ENCODE results near the gene RNASE13.
A peak's percentile ranks its signal among the peaks of the same experiment; 100 is the strongest.

Gene RNASE13

GRCh38 chr14:21032326-21033132 lies 2.1 kb downstream of the RNASE13 start:
- Histone ChIP-seq H3K4me1 (ENCODE audit: control insufficient read depth, insufficient read depth, low read length) (no peaks in the 10 kb centered on the region), H3K4me3 (ENCODE audit: low read depth, low read length) (no peak overlapping the region), H3K9me3 (ENCODE audit: control insufficient read depth, insufficient read depth, low read depth, low read length) (no peaks in the 10 kb centered on the region), H3K27ac (ENCODE audit: extremely low read depth, low read depth, low read length) (no peak overlapping the region), H3K36me3 (ENCODE audit: control insufficient read depth in 2 of 2, insufficient read depth in 1 of 2, low read length in 2 of 2) (no peaks in the 10 kb centered on the region)
- TF ChIP-seq ZNF529 (tag by site-specific recombination; IDR thresholded peaks at IDR 0.05; ENCODE audit: insufficient replicate concordance) (peak; percentile 96), ZNF768 (tag by site-specific recombination; IDR thresholded peaks at IDR 0.05) (no peak)
- ChIA-PET POLR2A (interaction anchor here (1.6 kb wide), 1 partner anchor 13 kb away, joined by 3 read pairs; no protein-coding TSS in a partner anchor), CTCF (interaction anchor here (0.7 to 5.2 kb wide), 7 partner anchors 8 to 72 kb away, joined by 3 to 35 read pairs (median 3); no protein-coding TSS in a partner anchor)

- Histone ChIP-seq H3K27ac (ENCODE audit: extremely low read depth, low read depth, low read length) (no peak overlapping the region), H3K9me3 (ENCODE audit: control insufficient read depth, insufficient read depth, low read depth, low read length) (no peaks in the 10 kb centered on the region), H3K4me3 (ENCODE audit: low read depth, low read length) (no peak overlapping the region), H3K4me1 (ENCODE audit: control insufficient read depth, insufficient read depth, low read length) (peaks cover 5% of the 10 kb centered on the region; the same call in 1 of the 2 replicates), H3K36me3 (ENCODE audit: control insufficient read depth in 2 of 2, insufficient read depth in 1 of 2, low read length in 2 of 2) (no peaks in the 10 kb centered on the region)
- CTCF ChIA-PET = interaction anchor here (5.2 kb wide), 1 partner anchor 15 kb away, joined by 35 read pairs; no protein-coding TSS in a partner anchor
- POLR2A ChIA-PET = no interaction called here
- TF ChIP-seq ZNF701 (tag by site-specific recombination; IDR thresholded peaks at IDR 0.05) = no peak
- no peak for TF ChIP-seq ZNF621 (tag by site-specific recombination; IDR thresholded peaks at IDR 0.05)
- no peak for TF ChIP-seq ZNF510 (tag by site-specific recombination; IDR thresholded peaks at IDR 0.05; ENCODE audit: insufficient replicate concordance)
- TF ChIP-seq ZNF654 (tag by site-specific recombination; IDR thresholded peaks at IDR 0.05; ENCODE audit: low read depth) = no peak
- no peak for TF ChIP-seq HOXC10 (CRISPR knock-in tag; IDR thresholded peaks at IDR 0.05)
- no peak for TF ChIP-seq ZNF391 (tag by site-specific recombination; IDR thresholded peaks at IDR 0.05; ENCODE audit: borderline replicate concordance, low read depth)
- no peak for TF ChIP-seq ZNF707 (tag by site-specific recombination; IDR thresholded peaks at IDR 0.05)
- no peak for TF ChIP-seq ZNF664 (tag by site-specific recombination; IDR thresholded peaks at IDR 0.05)
- TF ChIP-seq ZNF404 (tag by site-specific recombination; IDR thresholded peaks at IDR 0.05) = no peak
- TF ChIP-seq ZFHX2 (tag by site-specific recombination; conservative IDR thresholded peaks at IDR 0.05) = no peak
- no peak for TF ChIP-seq ZNF266 (tag by site-specific recombination; IDR thresholded peaks at IDR 0.05; ENCODE audit: low read depth)
- no peak for TF ChIP-seq ZFP37 (tag by site-specific recombination; IDR thresholded peaks at IDR 0.05)
These were observed 4.1 kb downstream of the RNASE13 start for GRCh38 chr14:21030531-21030930.

- ChIA-PET POLR2A (no interaction called here), CTCF (interaction anchor here (5.2 kb wide), 1 partner anchor 15 kb away, joined by 35 read pairs; no protein-coding TSS in a partner anchor)
- Histone ChIP-seq H3K9me3 (ENCODE audit: control insufficient read depth, insufficient read depth, low read depth, low read length) (no peaks in the 10 kb centered on the region), H3K4me1 (ENCODE audit: control insufficient read depth, insufficient read depth, low read length) (peaks cover 8% of the 10 kb centered on the region; the same call in 1 of the 2 replicates), H3K4me3 (ENCODE audit: low read depth, low read length) (no peak within 1 kb of the TSS), H3K36me3 (ENCODE audit: control insufficient read depth in 2 of 2, insufficient read depth in 1 of 2, low read length in 2 of 2) (no peaks in the 10 kb centered on the region), H3K27ac (ENCODE audit: extremely low read depth, low read depth, low read length) (no peak within 1 kb of the TSS)
- TF ChIP-seq ZNF2 (tag by site-specific recombination; IDR thresholded peaks at IDR 0.05) (no peak), ZNF610 (tag by site-specific recombination; IDR thresholded peaks at IDR 0.05; ENCODE audit: borderline replicate concordance) (no peak), ZNF354C (tag by site-specific recombination; IDR thresholded peaks at IDR 0.05; ENCODE audit: borderline replicate concordance, low read depth) (no peak), ZFP3 (tag by site-specific recombination; IDR thresholded peaks at IDR 0.05; ENCODE audit: low read depth) (no peak), ZNF266 (tag by site-specific recombination; IDR thresholded peaks at IDR 0.05; ENCODE audit: low read depth) (no peak), ZNF449 (tag by site-specific recombination; IDR thresholded peaks at IDR 0.05) (no peak), ZNF404 (tag by site-specific recombination; IDR thresholded peaks at IDR 0.05) (no peak), ZNF621 (tag by site-specific recombination; IDR thresholded peaks at IDR 0.05) (no peak), ZBTB7A (tag by site-specific recombination; IDR thresholded peaks at IDR 0.05; ENCODE audit: low read depth) (no peak), ZNF530 (tag by site-specific recombination; IDR thresholded peaks at IDR 0.05; ENCODE audit: low read depth) (no peak), ZNF623 (tag by site-specific recombination; IDR thresholded peaks at IDR 0.05) (no peak), ZNF664 (tag by site-specific recombination; IDR thresholded peaks at IDR 0.05) (no peak), ZNF248 (tag by site-specific recombination; IDR thresholded peaks at IDR 0.05) (no peak), ZNF776 (tag by site-specific recombination; IDR thresholded peaks at IDR 0.05; ENCODE audit: borderline replicate concordance) (no peak), ZNF549 (tag by site-specific recombination; IDR thresholded peaks at IDR 0.05) (no peak)
These were observed 4.7 kb downstream of the RNASE13 start, which contains the start of gene TPPP2 for GRCh38 chr14:21029917-21030316. TPPP2 (plus strand) TSS chr14:21030217; CDS start chr14:21030582, 365 bp downstream.

Data from HEK293 (cell line).